HUES64 (cell line): Measurements from ENCODE around the gene CLTA.
"Not testable (repeated sequence)": the region's sequence is repeated elsewhere in the genome, so short reads cannot be mapped to it uniquely, and the experiment has no call there.

Experiments used
- H3K27ac ChIP-seq: 2 replicates; pipeline ENCODE4 v1.7.0; 2013; ENCODE audit warnings: low read depth, low read length, inconsistent platforms
- H3K27me3 ChIP-seq: 2 replicates; pipeline ENCODE4 v1.6.1; 2013; ENCODE audit warnings: mild to moderate bottlenecking, low read length; ENCODE audit not compliant: insufficient read depth
- H3K36me3 ChIP-seq: 2 replicates; pipeline ENCODE4 v1.6.1; 2013; ENCODE audit warnings: mild to moderate bottlenecking, low read length; ENCODE audit not compliant: insufficient read depth
- H3K4me1 ChIP-seq: 2 replicates; pipeline ENCODE4 v1.6.1; 2013; ENCODE audit warnings: mild to moderate bottlenecking, low read length, moderate library complexity; ENCODE audit not compliant: insufficient read depth
- H3K4me3 ChIP-seq: 2 replicates; pipeline ENCODE4 v1.5.1; 2013; ENCODE audit warnings: mild to moderate bottlenecking, low read length, moderate library complexity
- H3K9ac ChIP-seq: 2 replicates; pipeline ENCODE4 v1.6.1; 2013; ENCODE audit warnings: mild to moderate bottlenecking, low read depth, low read length
- H3K9me3 ChIP-seq: 2 replicates; pipeline ENCODE4 v1.6.1; 2013; ENCODE audit warnings: low read depth, low read length; ENCODE audit not compliant: insufficient read depth
- WGBS: fragments of 150-250, 120-280 bp; methylation state at CpG from one replicate; pipeline ENCODE4 v1.1.7; 2013; ENCODE audit warnings: missing lambda C conversion rate; 5-methylcytosine and 5-hydroxymethylcytosine counted together

CLTA gene

DNA sequence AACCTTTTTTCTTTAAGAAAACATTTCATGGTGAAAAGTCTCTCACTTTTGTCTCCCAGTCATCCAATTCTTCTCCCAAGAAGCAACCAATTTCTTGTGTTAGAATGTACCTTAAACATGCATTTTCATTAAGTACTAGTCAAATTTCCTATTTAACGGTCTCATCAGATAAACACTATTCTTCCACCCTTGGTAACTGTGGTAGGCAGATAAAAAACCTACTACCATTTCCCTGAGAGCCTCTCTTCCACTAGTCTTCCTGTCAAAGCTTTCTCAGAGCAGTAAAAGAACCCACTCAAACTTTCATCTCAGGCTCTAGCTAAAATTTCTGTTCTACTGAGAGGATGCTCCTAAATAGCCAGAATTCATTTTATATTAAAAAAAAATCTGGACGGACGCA is 56.6 kb downstream of the CLTA start:
- H3K27me3 ChIP-seq = no peaks in the 10 kb centered on the region
- no peak overlapping the region for H3K9ac ChIP-seq
- peaks cover 28% of the 10 kb centered on the region for H3K36me3 ChIP-seq
- 100% methylated on average over 3 of the region's 3 CpGs for WGBS
- H3K4me1 ChIP-seq = no peaks in the 10 kb centered on the region
- no peaks in the 10 kb centered on the region for H3K9me3 ChIP-seq
- no peak overlapping the region for H3K4me3 ChIP-seq
- H3K27ac ChIP-seq = no peak overlapping the region

DNA sequence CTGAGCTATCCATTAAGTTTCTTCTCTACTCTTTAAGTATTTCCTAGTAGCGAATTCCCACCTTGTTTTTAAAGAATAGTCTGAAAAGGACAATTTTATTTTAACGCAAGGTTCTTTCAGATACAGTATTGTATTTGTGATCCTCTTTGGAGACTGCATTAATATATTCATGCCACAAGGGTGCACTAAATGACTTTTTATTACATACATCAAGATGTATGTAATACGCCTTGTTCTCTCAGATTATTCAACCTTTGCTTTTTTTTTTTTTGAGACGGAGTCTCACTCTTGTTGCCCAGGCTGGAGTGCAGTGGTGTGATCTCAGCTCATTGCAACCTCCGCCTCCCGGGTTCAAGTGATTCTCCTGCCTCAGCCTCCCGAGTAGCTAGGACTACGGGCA is 57.3 kb downstream of the CLTA start:
- not testable (repeated sequence) for H3K27ac ChIP-seq, H3K27me3 ChIP-seq, H3K4me3 ChIP-seq, H3K4me1 ChIP-seq, H3K9ac ChIP-seq, H3K9me3 ChIP-seq
- 96% methylated on average over 6 of the region's 8 CpGs for WGBS
- peaks cover 28% of the 10 kb centered on the region for H3K36me3 ChIP-seq

DNA sequence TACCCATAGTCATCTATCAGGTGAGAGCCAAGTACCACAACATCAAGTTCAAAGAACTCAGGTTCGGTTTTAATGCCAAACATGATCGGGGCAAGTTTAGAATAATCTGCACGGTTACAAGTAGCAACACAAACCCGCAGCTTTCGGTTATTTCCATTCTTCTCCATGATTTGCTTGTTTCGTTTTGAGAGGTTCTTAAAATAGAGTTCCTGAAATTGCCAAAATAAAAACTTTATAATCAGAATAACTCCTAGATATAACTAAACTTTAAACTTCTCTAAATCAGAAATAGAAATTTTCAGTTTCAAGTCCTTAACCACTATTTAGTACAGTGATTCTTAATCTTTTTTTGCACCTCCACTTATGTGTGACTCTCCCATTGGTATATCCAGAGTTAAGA is 58.5 kb downstream of the CLTA start:
- Histone ChIP-seq H3K4me1 (no peaks in the 10 kb centered on the region), H3K9ac (no peak overlapping the region), H3K27ac (no peak overlapping the region), H3K27me3 (no peaks in the 10 kb centered on the region), H3K36me3 (peaks cover 20% of the 10 kb centered on the region), H3K9me3 (no peaks in the 10 kb centered on the region), H3K4me3 (no peak overlapping the region)
- 97% methylated on average over 6 of the region's 6 CpGs for WGBS

DNA sequence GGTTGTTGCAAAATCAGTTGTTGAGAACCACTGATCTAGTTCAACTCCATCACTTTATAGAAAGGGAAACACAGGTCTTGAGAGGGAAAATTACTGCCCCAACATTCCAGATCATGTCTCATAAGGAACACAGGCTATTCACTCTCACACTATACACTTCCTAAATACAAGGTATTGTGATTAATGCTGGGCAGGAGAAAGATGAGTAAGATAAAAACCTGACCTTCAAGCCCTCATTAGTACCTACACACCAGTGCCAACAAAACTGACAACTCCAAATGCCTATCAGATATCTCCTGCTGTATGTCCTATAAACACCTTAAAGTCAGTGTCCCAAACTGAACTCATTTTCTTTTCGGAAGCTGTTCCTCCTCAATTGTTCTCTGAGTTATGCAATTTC is 59.4 kb downstream of the CLTA start:
- Histone ChIP-seq H3K4me1 (no peaks in the 10 kb centered on the region), H3K27me3 (no peaks in the 10 kb centered on the region), H3K4me3 (no peak overlapping the region), H3K36me3 (peaks cover 17% of the 10 kb centered on the region), H3K9ac (no peak overlapping the region), H3K27ac (no peak overlapping the region), H3K9me3 (no peaks in the 10 kb centered on the region)
- 95% methylated on average over 1 of the region's 1 CpG for WGBS

DNA sequence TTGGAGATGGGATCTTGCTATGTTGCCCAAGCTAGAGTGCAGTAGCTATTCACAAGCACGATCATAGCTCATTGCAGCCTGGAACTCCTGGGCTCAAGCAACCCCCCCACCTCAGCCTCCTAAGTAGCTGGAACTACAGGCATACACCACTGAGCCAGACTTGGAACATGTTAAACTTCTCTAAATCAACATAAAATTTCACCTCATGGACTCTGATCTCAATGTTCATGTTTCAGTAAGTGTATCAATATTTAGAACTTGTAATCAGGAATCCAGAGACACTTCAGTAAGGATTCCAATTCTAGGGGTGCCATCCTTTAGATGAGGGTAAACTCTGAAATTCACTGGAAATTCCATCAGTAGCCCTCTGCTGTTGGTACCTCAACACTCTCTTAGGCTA is 60.7 kb downstream of the CLTA start:
- no peak overlapping the region for H3K9ac ChIP-seq
- no peaks in the 10 kb centered on the region for H3K4me1 ChIP-seq
- WGBS = 98% methylated on average over 1 of the region's 1 CpG
- no peaks in the 10 kb centered on the region for H3K27me3 ChIP-seq
- H3K27ac ChIP-seq = no peak overlapping the region
- H3K36me3 ChIP-seq = peaks cover 6% of the 10 kb centered on the region; the same call in 1 of the 2 replicates
- H3K9me3 ChIP-seq = no peaks in the 10 kb centered on the region
- no peak overlapping the region for H3K4me3 ChIP-seq

DNA sequence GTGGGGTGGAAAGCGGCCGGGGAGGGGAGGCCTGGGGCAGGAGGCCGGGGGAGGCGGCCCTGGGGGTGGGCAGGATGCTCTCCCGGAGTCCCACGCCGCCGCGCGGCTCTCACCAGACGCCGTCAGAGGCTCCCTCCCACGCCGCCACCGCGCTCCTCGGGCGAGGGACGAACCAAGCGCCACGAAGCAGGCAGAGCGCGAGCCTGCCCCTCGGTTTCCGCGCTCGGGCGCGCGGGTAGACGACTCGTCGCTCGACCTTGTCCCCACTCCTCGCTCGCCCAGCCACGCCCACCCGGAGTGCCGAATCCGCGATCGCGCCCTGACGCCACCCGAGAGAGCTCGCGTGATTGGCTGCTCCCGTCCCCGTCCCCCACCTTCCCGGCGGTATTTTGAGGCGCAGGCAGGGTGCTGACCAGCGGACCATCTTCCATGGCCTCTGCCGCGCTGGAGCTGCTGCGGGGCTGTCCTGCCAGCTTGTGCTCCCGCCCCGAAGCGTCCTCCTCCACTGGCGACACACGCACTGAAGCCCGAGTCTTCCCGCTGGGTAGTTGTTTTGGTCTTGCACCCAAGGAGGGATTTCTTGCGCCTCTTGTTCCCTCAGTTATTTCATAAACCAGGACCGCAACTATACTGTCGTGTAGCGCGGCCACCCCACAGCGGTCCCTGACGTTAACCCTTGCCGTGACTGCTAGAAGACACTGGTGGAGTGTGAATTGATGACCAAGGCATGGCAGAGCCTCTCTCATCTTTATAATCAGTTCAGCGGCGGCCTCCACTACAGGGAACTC is 67.7 kb downstream of the CLTA start, which contains the start of gene GNE:
TSS of gene GNE (minus strand) at position 241 of the 788 bp plus-strand sequence. CDS start 9,093 bp downstream, outside the sequence.
- 4% methylated on average over 73 of the region's 73 CpGs for WGBS
- Histone ChIP-seq H3K9ac (peak within 1 kb of the TSS; percentile 82), H3K27ac (peak within 1 kb of the TSS; percentile 36)

DNA sequence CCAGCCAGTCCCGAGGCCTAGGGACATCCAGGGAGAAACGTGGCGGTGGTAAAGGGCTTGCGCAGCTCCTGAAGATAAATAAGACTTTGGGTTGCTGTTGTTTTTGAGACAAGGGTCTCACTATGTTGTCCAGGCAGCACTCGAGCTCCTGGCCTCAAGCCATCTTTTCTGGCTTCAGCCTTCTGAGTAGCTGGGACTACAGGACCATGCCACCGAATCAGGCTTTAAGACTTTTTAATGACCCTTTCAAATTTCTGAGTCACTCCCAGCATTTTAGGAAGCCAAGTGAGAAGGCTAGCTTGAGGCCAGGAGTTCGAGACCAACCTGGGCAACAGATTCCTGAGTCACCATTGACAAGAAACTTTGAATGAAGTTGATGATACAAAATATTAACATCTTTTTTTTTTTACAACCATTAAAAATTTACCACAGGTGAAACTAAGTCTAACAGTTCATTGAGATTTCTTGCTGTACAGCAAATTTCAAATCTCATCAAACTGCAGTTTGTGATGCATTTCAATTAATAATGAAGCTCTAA is 68.3 kb downstream of the CLTA start:
- Histone ChIP-seq H3K9me3 (no peaks in the 10 kb centered on the region), H3K4me1 (no peaks in the 10 kb centered on the region), H3K27me3 (no peaks in the 10 kb centered on the region), H3K9ac (peak overlapping the region; percentile 82), H3K4me3 (peak overlapping the region; percentile 81), H3K27ac (no peak overlapping the region), H3K36me3 (no peaks in the 10 kb centered on the region)
- 82% methylated on average over 7 of the region's 7 CpGs for WGBS

More for the DNA sequence above, 67.7 kb downstream of the CLTA start, which contains the start of gene GNE:
- H3K4me3 ChIP-seq = peak within 1 kb of the TSS; percentile 81
- no peaks in the 10 kb centered on the region for H3K9me3 ChIP-seq
- H3K36me3 ChIP-seq = no peaks in the 10 kb centered on the region
- H3K27me3 ChIP-seq = no peaks in the 10 kb centered on the region
- no peaks in the 10 kb centered on the region for H3K4me1 ChIP-seq
